T-helper 1 cell treated with Interleukin-12 subunit alpha and Interleukin-12 subunit beta and Interleukin-4 antibody, amounts not matched to agents 30 ng/mL and 1 ng/mL, for 36 hours (primary cell): ENCODE data around the gene MAP2K6. TPM values are rescaled to one million over a fixed set of nuclear protein-coding genes. Genes with fewer than 3 reads are reported as not detected.

Experiments
- intact Hi-C: fragments of 100-400 bp; cut with micrococcal nuclease; formaldehyde crosslinking; loops from one replicate; pipeline ENCODE4 v1.15.1; 2024
- total RNA-seq: library from RNA; stranded (reverse); gene quantifications from 2 replicates; pipeline ENCODE4 v1.2.3, GENCODE V29; 2022

The MAP2K6 gene
- total RNA-seq, 1 donor from 2014 or later = 4.2 TPM

- intact Hi-C loops = no loop called here
Observed at GRCh38 chr17:69574257-69575197, 160.0 kb downstream of the MAP2K6 start.

- intact Hi-C loops = no loop called here
Observed at GRCh38 chr17:69575346-69575761, 160.9 kb downstream of the MAP2K6 start.

- intact Hi-C loops = no loop called here
Observed at GRCh38 chr17:69577098-69577497, 162.6 kb downstream of the MAP2K6 start.

GRCh38 chr17:69578385-69578936, 164.0 kb downstream of the MAP2K6 start:
- intact Hi-C loops = no loop called here

GRCh38 chr17:69579961-69580677, 165.6 kb downstream of the MAP2K6 start:
- intact Hi-C loops = no loop called here

- intact Hi-C loops = no loop called here
Observed at GRCh38 chr17:69581061-69581961, 166.8 kb downstream of the MAP2K6 start.

GRCh38 chr17:69588316-69588715, 173.8 kb downstream of the MAP2K6 start:
- intact Hi-C loops = no loop called here

GRCh38 chr17:69588827-69589239, 174.3 kb downstream of the MAP2K6 start:
- intact Hi-C loops = no loop called here

- intact Hi-C loops = no loop called here
Observed at GRCh38 chr17:69590671-69591070, 176.2 kb downstream of the MAP2K6 start.

- intact Hi-C loops = no loop called here
Observed at GRCh38 chr17:69592692-69593350, 178.3 kb downstream of the MAP2K6 start.

- intact Hi-C loops = no loop called here
Observed at GRCh38 chr17:69593351-69593715, 178.8 kb downstream of the MAP2K6 start.

- intact Hi-C loops = no loop called here
Observed at GRCh38 chr17:69593716-69594115, 179.2 kb downstream of the MAP2K6 start.

GRCh38 chr17:69594641-69595040, 180.1 kb downstream of the MAP2K6 start:
- intact Hi-C loops = no loop called here

- intact Hi-C loops = no loop called here
Observed at GRCh38 chr17:69596141-69596540, 181.6 kb downstream of the MAP2K6 start.

GRCh38 chr17:69597898-69598692, 183.6 kb downstream of the MAP2K6 start:
- intact Hi-C loops = no loop called here

GRCh38 chr17:69602972-69603371, 188.5 kb downstream of the MAP2K6 start:
- intact Hi-C loops = loop anchor here (10.0 kb wide), 2 partner anchors 132 to 952 kb away; no protein-coding TSS in a partner anchor
